SK-N-MC (cell line): Measurements from ENCODE around the gene FAM118A.
"Not testable (repeated sequence)": the region's sequence is repeated elsewhere in the genome, so short reads cannot be mapped to it uniquely, and the experiment has no call there.

Experiments
- EZH2 ChIP-seq: fragments of 200-600 bp; sonication (generic); IDR thresholded peaks from one replicate; pipeline ENCODE4 v1.6.1; 2017; ENCODE audit warnings: antibody characterized with exemption
- FOXP2 ChIP-seq: optimal IDR thresholded peaks from 2 replicates; pipeline ENCODE3; 2011; ENCODE audit warnings: mild to moderate bottlenecking, moderate library complexity; ENCODE audit not compliant: insufficient read depth; ENCODE audit errors: extremely low read length, control extremely low read depth
- POLR2AphosphoS5 ChIP-seq: IDR thresholded peaks from 2 replicates; pipeline ENCODE4 v1.6.1; 2012; ENCODE audit warnings: mild to moderate bottlenecking, low read depth, low read length, borderline replicate concordance

DNA sequence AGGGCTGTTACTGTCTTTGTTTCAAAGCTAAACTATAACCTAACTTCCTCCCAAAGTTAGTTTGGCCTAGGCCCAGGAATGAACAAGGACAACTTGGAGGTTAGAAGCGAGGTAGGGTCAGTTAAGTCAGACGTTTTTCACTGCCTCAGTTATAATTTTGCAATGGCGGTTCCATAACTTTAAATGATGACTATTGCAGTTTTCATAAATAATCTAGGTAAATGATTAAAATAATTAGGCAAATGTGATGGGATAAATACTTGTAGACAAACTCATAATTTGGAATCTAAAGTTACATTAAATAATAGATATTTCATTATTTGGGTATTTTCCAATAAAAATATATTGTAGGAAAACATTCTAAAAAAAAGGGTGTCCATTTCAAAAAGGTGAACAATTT is 63.9 kb downstream of the FAM118A start:
- not testable (repeated sequence) for TF ChIP-seq POLR2AphosphoS5, EZH2, FOXP2
